D721Med (cell line): ENCODE measurements around the gene RFX7.

ENCODE experiments used
- DNase-seq: peaks from one replicate; pipeline ENCODE4 v3.0.0; 2011; ENCODE audit warnings: low spot score; ENCODE audit not compliant: insufficient read length
- FAIRE-seq: peaks from 2 replicates; lab custom pipeline; 2011; peaks lifted over from hg19 to GRCh38; lab: Jason Lieb, UNC
- CTCF ChIP-seq: IDR thresholded peaks from 2 replicates; pipeline ENCODE4 v1.5.1; 2012; ENCODE audit warnings: mild to moderate bottlenecking, control low read depth; ENCODE audit not compliant: insufficient read depth; ENCODE audit errors: missing control alignments

Gene RFX7

GRCh38 chr15:56126409-56126808, 117.3 kb downstream of the RFX7 start:
- no peak for TF ChIP-seq CTCF
- FAIRE-seq = no peak
- DNase-seq = no peak

GRCh38 chr15:56124391-56124790, 119.3 kb downstream of the RFX7 start:
- no peak for FAIRE-seq
- no peak for DNase-seq

GRCh38 chr15:56105855-56106254, 137.8 kb downstream of the RFX7 start:
- DNase-seq = no peak
- no peak for FAIRE-seq
- no peak for TF ChIP-seq CTCF

More at GRCh38 chr15:56124391-56124790, 119.3 kb downstream of the RFX7 start:
- TF ChIP-seq CTCF = no peak

- TF ChIP-seq CTCF = no peak
Observed at GRCh38 chr15:56102441-56102840, 141.2 kb downstream of the RFX7 start.

GRCh38 chr15:56099311-56099710, 144.4 kb downstream of the RFX7 start:
- FAIRE-seq (no peak), DNase-seq (no peak)
- TF ChIP-seq CTCF = no peak

More at GRCh38 chr15:56102441-56102840, 141.2 kb downstream of the RFX7 start:
- DNase-seq (no peak), FAIRE-seq (no peak)

- no peak for DNase-seq
- TF ChIP-seq CTCF = peak; percentile 37
- FAIRE-seq = no peak
Observed at GRCh38 chr15:56098195-56098863, 145.3 kb downstream of the RFX7 start.

- FAIRE-seq (no peak), DNase-seq (no peak)
- no peak for TF ChIP-seq CTCF
Observed at GRCh38 chr15:56095406-56095805, 148.3 kb downstream of the RFX7 start.
